Activated CD4-positive, alpha-beta T cell treated with anti-CD3 and anti-CD28 coated beads, Interleukin-2, amount 10 ng/mL, durations not matched to agents 24 days and 14 days (primary cell): ENCODE results near the gene DDX39B. TPM values are rescaled to one million over a fixed set of nuclear protein-coding genes. Genes with fewer than 3 reads are reported as not detected.
A peak's percentile ranks its signal among the peaks of the same experiment; 100 is the strongest.
"Not testable (repeated sequence)": the region's sequence is repeated elsewhere in the genome, so short reads cannot be mapped to it uniquely, and the experiment has no call there.

Experiments
- DNase-seq: peaks from one replicate; pipeline ENCODE4 v3.0.0; 2022
- H3K27ac Mint-ChIP-seq: one replicate; pipeline ENCODE4 v1.8.0; 2022; ENCODE audit warnings: mild to moderate bottlenecking, mixed read lengths
- H3K27me3 Mint-ChIP-seq: one replicate; pipeline ENCODE4 v1.8.0; 2022; ENCODE audit warnings: mixed read lengths
- H3K36me3 Mint-ChIP-seq: one replicate; pipeline ENCODE4 v1.8.0; 2022; ENCODE audit warnings: low read depth, mild to moderate bottlenecking, mixed read lengths
- H3K4me1 Mint-ChIP-seq: one replicate; pipeline ENCODE4 v1.8.0; 2021; ENCODE audit warnings: mixed read lengths
- H3K4me3 Mint-ChIP-seq: one replicate; pipeline ENCODE4 v1.8.0; 2022; ENCODE audit warnings: mild to moderate bottlenecking, moderate library complexity, mixed read lengths
- H3K9me3 Mint-ChIP-seq: one replicate; pipeline ENCODE4 v1.8.0; 2021; ENCODE audit warnings: mixed read lengths
- intact Hi-C: fragments of 100-400 bp; cut with micrococcal nuclease; formaldehyde crosslinking; loops from one replicate; pipeline ENCODE4 v1.15.1; 2023
- total RNA-seq: library from RNA; stranded (reverse); gene quantifications from 2 replicates; pipeline ENCODE4 v1.2.3, GENCODE V29; 2022

The DDX39B gene
- 696 and 720 TPM in 2 replicates for total RNA-seq

- peak within 1 kb of the TSS; percentile 90 for H3K27ac Mint-ChIP-seq
- no peaks in the 10 kb centered on the region for H3K9me3 Mint-ChIP-seq
- H3K27me3 Mint-ChIP-seq = no peaks in the 10 kb centered on the region
- H3K36me3 Mint-ChIP-seq = peaks cover 38% of the 10 kb centered on the region
- peak; percentile 98 for DNase-seq
- peak within 1 kb of the TSS; percentile 81 for H3K4me3 Mint-ChIP-seq
- intact Hi-C loops = loop anchor here (1.0 to 10.0 kb wide), 5 partner anchors 48 to 415 kb away; partner anchors contain the start of genes BAG6, NELFE, NEU1 and PRRC2A
- H3K4me1 Mint-ChIP-seq = peaks cover 50% of the 10 kb centered on the region
Measured at GRCh38 chr6:31541658-31542521, at the start of gene DDX39B. Gene DDX39B, minus strand, starts transcription at chr6:31542003. Its CDS starts 1,471 bp downstream, at chr6:31540532.

- H3K27me3 Mint-ChIP-seq, H3K9me3 Mint-ChIP-seq, intact Hi-C loops, H3K4me3 Mint-ChIP-seq, DNase-seq, H3K27ac Mint-ChIP-seq: not testable (repeated sequence)
- peaks cover 13% of the 10 kb centered on the region for H3K36me3 Mint-ChIP-seq
- H3K4me1 Mint-ChIP-seq = peaks cover 53% of the 10 kb centered on the region
Measured at GRCh38 chr6:31590691-31591090, 48.9 kb upstream of the DDX39B start.

- H3K4me1 Mint-ChIP-seq = peaks cover 58% of the 10 kb centered on the region
- DNase-seq = no peak
Measured at GRCh38 chr6:31588871-31589650, 47.3 kb upstream of the DDX39B start.

DNA sequence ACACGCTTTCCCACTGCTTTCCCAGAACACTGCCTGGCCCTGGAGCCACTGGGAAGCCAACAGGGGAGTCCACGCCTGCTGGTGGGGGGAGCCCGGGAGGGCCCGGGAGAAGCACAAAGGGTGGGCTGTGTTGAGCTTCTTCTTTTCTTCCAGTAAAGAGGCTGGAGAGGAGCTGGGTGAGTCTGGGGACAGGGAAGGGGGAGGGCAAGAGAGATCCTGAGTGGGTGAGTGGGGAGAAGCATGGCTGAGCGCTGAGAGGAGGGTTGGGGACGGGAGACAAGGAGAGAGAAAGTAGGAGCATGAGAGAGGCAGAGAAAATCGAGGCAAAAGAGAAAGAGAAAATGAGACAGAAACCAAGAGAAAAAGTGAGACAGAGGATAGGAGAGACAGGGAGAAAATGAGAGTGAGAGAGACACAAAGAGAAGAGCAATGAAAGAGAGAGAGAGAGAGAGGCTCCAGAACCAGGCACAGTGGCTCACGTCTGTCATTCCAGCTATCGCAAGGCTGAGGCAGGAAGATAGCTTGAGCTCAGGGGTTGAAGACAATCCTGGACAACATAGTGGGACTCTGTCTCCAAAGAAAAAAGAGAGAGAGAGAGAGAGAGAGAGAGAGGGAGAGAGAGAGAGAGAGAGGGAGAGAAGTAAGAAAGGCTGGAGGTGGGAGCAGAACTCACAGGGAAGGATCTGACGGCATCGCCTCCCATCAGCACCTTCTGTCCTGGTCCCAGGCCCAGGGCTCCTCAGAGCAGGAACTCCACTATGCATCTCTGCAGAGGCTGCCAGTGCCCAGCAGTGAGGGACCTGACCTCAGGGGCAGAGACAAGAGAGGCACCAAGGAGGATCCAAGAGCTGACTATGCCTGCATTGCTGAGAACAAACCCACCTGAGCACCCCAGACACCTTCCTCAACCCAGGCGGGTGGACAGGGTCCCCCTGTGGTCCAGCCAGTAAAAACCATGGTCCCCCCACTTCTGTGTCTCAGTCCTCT is 46.3 kb upstream of the DDX39B start:
- H3K27me3 Mint-ChIP-seq = no peaks in the 10 kb centered on the region
- H3K36me3 Mint-ChIP-seq = peaks cover 15% of the 10 kb centered on the region
- H3K27ac Mint-ChIP-seq = peak overlapping the region; percentile 94
- no peaks in the 10 kb centered on the region for H3K9me3 Mint-ChIP-seq
- DNase-seq = peak; percentile 69
- peak overlapping the region; percentile 89 for H3K4me3 Mint-ChIP-seq
- intact Hi-C loops = no loop called here
- H3K4me1 Mint-ChIP-seq = peaks cover 60% of the 10 kb centered on the region

More at GRCh38 chr6:31588871-31589650, 47.3 kb upstream of the DDX39B start:
- Mint-ChIP-seq H3K36me3 (peaks cover 15% of the 10 kb centered on the region), H3K27ac (peak overlapping the region; percentile 34), H3K27me3 (no peaks in the 10 kb centered on the region), H3K9me3 (no peaks in the 10 kb centered on the region), H3K4me3 (peak overlapping the region; percentile 66)
- intact Hi-C loops = no loop called here

GRCh38 chr6:31586599-31587281 is 44.9 kb upstream of the DDX39B start:
- intact Hi-C loops = no loop called here
- peaks cover 22% of the 10 kb centered on the region for H3K36me3 Mint-ChIP-seq
- DNase-seq = peak; percentile 78
- H3K27me3 Mint-ChIP-seq = no peaks in the 10 kb centered on the region
- peaks cover 60% of the 10 kb centered on the region for H3K4me1 Mint-ChIP-seq
- H3K9me3 Mint-ChIP-seq = no peaks in the 10 kb centered on the region
- H3K27ac Mint-ChIP-seq = peak overlapping the region; percentile 96
- H3K4me3 Mint-ChIP-seq = peak overlapping the region; percentile 89

- DNase-seq = no peak
- Mint-ChIP-seq H3K4me1 (peaks cover 58% of the 10 kb centered on the region), H3K4me3 (peak within 1 kb of the TSS; percentile 89), H3K27me3 (no peaks in the 10 kb centered on the region), H3K27ac (peak within 1 kb of the TSS; percentile 96), H3K9me3 (no peaks in the 10 kb centered on the region), H3K36me3 (peaks cover 26% of the 10 kb centered on the region)
- intact Hi-C loops = no loop called here
Measured at GRCh38 chr6:31586008-31586407, 44.2 kb upstream of the DDX39B start, which contains the start of gene LST1. Gene LST1, plus strand, starts transcription at chr6:31586277. Its CDS starts 1,023 bp downstream, at chr6:31587300.

DNA sequence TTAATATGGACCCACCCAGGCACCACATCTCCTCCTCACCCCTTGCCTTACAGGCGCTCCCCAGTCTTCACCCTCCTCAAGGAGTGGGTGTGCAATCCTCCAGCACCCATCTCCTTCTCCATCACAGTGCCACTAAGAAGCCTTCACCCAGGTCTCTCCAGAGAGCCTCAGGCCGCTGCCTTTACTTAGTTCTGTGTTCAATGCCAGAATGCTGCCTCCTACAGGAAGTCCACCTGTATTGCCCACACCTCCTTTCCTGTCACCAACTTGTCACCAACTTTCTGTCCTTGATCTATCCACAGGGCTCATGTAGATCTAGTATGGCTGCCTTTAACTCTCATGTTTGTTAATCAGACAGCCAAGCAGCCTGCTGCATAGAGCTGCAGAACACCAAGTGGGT is 43.7 kb upstream of the DDX39B start:
- H3K9me3 Mint-ChIP-seq = no peaks in the 10 kb centered on the region

GRCh38 chr6:31582230-31582643 is 40.4 kb upstream of the DDX39B start, which contains the start of gene LTB:
Gene LTB, minus strand, starts transcription at chr6:31582424. Its CDS starts 7 bp downstream, at chr6:31582417.
- Mint-ChIP-seq H3K27ac (peak within 1 kb of the TSS; percentile 91), H3K4me3 (peak within 1 kb of the TSS; percentile 94)
- intact Hi-C loops = loop anchor here (5.0 kb wide), 2 partner anchors 90 to 155 kb away; partner anchors contain the start of gene CLIC1

More for the DNA sequence above, 43.7 kb upstream of the DDX39B start:
- H3K27ac Mint-ChIP-seq = peak overlapping the region; percentile 96
- H3K4me1 Mint-ChIP-seq = peaks cover 59% of the 10 kb centered on the region
- H3K4me3 Mint-ChIP-seq = peak overlapping the region; percentile 89
- DNase-seq = peak; percentile 86
- H3K27me3 Mint-ChIP-seq = no peaks in the 10 kb centered on the region
- intact Hi-C loops = loop anchor here (1.0 kb wide), 1 partner anchor 13 kb away; no protein-coding TSS in a partner anchor
- H3K36me3 Mint-ChIP-seq = peaks cover 29% of the 10 kb centered on the region

GRCh38 chr6:31581434-31582229 is 39.8 kb upstream of the DDX39B start:
- H3K27ac Mint-ChIP-seq = peak overlapping the region; percentile 91
- DNase-seq = peak; percentile 75

More at GRCh38 chr6:31582230-31582643, 40.4 kb upstream of the DDX39B start, which contains the start of gene LTB:
- Mint-ChIP-seq H3K9me3 (no peaks in the 10 kb centered on the region), H3K36me3 (peaks cover 48% of the 10 kb centered on the region), H3K27me3 (no peaks in the 10 kb centered on the region), H3K4me1 (peaks cover 64% of the 10 kb centered on the region)
- peak; percentile 92 for DNase-seq

DNA sequence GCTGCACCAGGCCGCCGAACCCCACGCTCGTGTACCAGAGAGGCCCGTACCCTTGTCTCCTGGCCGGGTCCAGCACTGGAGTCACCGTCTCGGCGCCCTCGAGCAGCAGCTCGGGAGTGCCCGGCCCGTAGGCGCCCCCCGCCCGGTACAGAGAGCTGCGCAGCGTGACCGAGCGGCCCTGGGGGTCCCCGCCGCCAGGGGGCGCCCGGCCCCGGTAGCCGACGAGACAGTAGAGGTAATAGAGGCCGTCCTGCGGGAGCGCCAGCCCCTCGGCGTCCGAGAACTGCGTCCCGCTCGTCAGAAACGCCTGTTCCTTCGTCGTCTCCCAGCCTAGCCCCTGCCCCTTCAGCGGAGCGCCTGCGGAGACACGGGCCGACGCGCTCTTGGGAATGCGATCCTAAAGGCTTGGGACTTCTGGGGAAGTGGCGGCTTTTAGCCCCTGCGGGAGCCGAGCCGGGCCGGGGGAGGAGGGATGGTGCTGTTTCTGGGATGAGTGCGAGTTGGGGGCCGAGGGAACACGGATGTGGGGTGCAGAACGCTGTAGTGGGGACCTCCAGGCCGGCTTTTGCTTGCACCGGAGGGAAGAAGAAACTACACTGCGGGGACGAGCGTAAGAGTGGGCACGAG is 39.1 kb upstream of the DDX39B start:
- H3K9me3 Mint-ChIP-seq = no peaks in the 10 kb centered on the region
- no peaks in the 10 kb centered on the region for H3K27me3 Mint-ChIP-seq
- H3K27ac Mint-ChIP-seq = peak overlapping the region; percentile 91
- peaks cover 61% of the 10 kb centered on the region for H3K36me3 Mint-ChIP-seq
- H3K4me3 Mint-ChIP-seq = peak overlapping the region; percentile 94
- intact Hi-C loops = loop anchor here (1.0 to 5.0 kb wide), 7 partner anchors 9 to 156 kb away; partner anchors contain the start of genes CLIC1, LTA, NFKBIL1 and PRRC2A
- peaks cover 62% of the 10 kb centered on the region for H3K4me1 Mint-ChIP-seq
- peak; percentile 96 for DNase-seq

More at GRCh38 chr6:31581434-31582229, 39.8 kb upstream of the DDX39B start:
- intact Hi-C loops = loop anchor here (1.0 to 5.0 kb wide), 6 partner anchors 17 to 156 kb away; partner anchors contain the start of genes CLIC1, NFKBIL1 and PRRC2A
- Mint-ChIP-seq H3K27me3 (no peaks in the 10 kb centered on the region), H3K9me3 (no peaks in the 10 kb centered on the region), H3K4me1 (peaks cover 63% of the 10 kb centered on the region), H3K4me3 (peak overlapping the region; percentile 94), H3K36me3 (peaks cover 54% of the 10 kb centered on the region)

DNA sequence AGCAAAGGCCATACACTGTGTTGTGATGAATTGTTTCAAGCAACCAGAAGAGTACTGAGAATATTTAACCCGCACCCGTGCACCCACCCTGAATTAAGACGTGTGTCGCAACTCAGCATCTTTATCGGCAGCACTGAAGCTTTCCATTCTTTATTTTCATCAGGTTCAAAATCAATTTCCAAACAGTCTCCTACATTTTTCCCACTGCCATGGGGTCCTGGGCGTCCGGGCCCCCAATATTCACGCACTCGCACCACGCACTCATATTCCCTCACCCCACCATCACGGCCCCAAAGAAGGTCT is 38.6 kb upstream of the DDX39B start:
- Mint-ChIP-seq H3K4me3 (peak overlapping the region; percentile 94), H3K36me3 (peaks cover 64% of the 10 kb centered on the region), H3K27me3 (no peaks in the 10 kb centered on the region), H3K9me3 (no peaks in the 10 kb centered on the region), H3K27ac (peak overlapping the region; percentile 91), H3K4me1 (peaks cover 60% of the 10 kb centered on the region)
- intact Hi-C loops = loop anchor here (1.0 to 5.0 kb wide), 4 partner anchors 8 to 157 kb away; partner anchors contain the start of genes CLIC1, LTA and PRRC2A
- DNase-seq = no peak
